Measurements from ENCODE around the gene DNAJA3.

DNA sequence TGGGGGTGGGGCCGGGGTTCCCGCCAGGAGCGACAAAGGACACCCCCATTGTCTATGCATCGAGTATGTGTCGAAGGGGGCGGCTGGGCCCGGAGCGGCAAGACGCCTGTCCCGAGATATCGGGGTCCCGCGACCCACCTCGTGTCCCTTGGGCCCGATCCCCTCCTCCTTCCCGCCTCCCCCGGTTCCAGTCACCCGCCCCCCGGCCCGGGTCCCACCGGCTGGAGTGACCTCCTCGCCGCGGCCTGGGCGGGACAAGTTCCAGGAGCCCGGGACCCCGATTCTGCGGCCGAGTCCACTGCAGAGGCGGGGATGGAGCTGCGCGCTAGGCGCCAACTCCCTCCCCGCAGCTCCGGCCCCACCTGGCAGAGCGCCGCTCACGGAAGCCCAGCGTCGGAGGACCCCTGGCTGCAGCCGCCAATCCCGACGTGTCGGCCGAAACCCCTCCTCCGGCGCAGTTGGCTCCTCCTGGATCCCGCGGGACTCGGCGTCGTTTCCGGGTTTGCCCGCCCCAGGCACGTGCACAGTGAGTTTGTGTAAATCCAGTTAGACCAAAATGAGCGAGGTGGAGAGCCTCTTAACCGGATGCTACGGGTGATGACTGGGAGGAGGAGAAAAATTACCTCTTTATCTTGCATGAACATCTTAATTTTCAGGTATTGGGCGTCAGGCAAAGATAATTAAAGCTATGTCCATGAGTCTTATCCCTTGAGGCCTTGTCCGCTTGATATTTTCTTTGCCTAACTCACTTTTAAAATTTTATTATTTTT is 48.7 kb downstream of the DNAJA3 start, which contains the start of gene NMRAL1:
- TF ChIP-seq, protein P1, sequence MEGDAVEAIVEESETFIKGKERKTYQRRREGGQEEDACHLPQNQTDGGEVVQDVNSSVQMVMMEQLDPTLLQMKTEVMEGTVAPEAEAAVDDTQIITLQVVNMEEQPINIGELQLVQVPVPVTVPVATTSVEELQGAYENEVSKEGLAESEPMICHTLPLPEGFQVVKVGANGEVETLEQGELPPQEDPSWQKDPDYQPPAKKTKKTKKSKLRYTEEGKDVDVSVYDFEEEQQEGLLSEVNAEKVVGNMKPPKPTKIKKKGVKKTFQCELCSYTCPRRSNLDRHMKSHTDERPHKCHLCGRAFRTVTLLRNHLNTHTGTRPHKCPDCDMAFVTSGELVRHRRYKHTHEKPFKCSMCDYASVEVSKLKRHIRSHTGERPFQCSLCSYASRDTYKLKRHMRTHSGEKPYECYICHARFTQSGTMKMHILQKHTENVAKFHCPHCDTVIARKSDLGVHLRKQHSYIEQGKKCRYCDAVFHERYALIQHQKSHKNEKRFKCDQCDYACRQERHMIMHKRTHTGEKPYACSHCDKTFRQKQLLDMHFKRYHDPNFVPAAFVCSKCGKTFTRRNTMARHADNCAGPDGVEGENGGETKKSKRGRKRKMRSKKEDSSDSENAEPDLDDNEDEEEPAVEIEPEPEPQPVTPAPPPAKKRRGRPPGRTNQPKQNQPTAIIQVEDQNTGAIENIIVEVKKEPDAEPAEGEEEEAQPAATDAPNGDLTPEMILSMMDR (IDR thresholded peaks at IDR 0.05; ENCODE audit: extremely low read depth in 1 of 2, insufficient read depth in 1 of 2, low read depth in 1 of 2, low read length in 2 of 2): no peak
- TF ChIP-seq POLR2A (IDR thresholded peaks at IDR 0.05; ENCODE audit: low read depth, low read length): peak; percentile 88

Measured in endothelial cell of umbilical vein (primary cell).